ENCODE measurements around the gene RBP4.

DNA sequence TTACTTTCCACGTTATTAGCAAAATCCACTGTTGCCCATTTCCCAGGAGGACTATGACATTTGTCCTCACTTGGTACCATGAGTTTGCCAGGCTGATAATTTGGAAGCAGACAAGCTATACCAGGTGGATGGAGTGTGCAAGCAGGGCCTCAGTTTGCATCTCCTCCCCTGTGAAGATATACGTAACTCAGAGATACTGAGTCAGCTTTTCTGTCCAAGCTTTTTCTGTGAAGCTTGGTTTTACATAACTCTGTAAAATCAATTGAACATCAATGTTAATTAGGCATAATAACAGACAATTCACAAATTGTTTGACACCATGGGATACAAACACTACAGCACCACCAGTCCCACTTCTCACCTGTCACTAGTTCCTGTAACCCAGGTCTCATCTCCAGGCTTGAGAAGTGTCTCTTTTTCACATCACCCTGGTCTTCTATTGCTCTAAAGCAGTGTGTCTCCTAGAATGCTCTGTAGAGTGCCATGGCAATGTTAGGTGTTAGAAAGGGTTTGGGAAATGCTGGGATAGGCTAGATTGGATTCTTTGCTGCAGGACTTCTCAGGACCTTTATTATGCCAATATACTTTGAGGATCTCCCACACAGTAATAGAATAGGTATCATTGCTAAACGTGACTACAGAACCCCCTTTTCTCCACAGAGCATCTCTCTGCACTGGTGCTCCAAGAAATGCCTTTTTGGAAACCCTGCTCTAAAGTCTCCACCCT is 20.9 kb downstream of the RBP4 start:
- TF ChIP-seq NRF1 (IDR thresholded peaks at IDR 0.05; ENCODE audit: low read depth, low read length), result no peak
- TF ChIP-seq EZH2phosphoT487 (IDR thresholded peaks at IDR 0.05; ENCODE audit: borderline replicate concordance, low read depth), result no peak
- TF ChIP-seq POLR2AphosphoS5 (IDR thresholded peaks at IDR 0.05; ENCODE audit: low read depth, low read length), result no peak
- TF ChIP-seq, protein P1, sequence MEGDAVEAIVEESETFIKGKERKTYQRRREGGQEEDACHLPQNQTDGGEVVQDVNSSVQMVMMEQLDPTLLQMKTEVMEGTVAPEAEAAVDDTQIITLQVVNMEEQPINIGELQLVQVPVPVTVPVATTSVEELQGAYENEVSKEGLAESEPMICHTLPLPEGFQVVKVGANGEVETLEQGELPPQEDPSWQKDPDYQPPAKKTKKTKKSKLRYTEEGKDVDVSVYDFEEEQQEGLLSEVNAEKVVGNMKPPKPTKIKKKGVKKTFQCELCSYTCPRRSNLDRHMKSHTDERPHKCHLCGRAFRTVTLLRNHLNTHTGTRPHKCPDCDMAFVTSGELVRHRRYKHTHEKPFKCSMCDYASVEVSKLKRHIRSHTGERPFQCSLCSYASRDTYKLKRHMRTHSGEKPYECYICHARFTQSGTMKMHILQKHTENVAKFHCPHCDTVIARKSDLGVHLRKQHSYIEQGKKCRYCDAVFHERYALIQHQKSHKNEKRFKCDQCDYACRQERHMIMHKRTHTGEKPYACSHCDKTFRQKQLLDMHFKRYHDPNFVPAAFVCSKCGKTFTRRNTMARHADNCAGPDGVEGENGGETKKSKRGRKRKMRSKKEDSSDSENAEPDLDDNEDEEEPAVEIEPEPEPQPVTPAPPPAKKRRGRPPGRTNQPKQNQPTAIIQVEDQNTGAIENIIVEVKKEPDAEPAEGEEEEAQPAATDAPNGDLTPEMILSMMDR (IDR thresholded peaks at IDR 0.05), result no peak
